A673 (cell line): ENCODE results near the gene HS6ST3.

Experiments used
- EZH2 ChIP-seq: fragments of 200-600 bp; sonication (generic); IDR thresholded peaks from 2 replicates; pipeline ENCODE4 v1.6.1; 2017; ENCODE audit warnings: borderline replicate concordance, low read depth, mild to moderate bottlenecking, mixed read lengths, antibody characterized with exemption, low read length; ENCODE audit not compliant: poor library complexity, severe bottlenecking
- TF ChIP-seq, protein P1 (sequence below): fragments of 300-800, 200-600 bp; sonication (generic); conservative IDR thresholded peaks from 2 replicates; pipeline ENCODE4 v1.5.1; 2017; ENCODE audit warnings: low read depth, mild to moderate bottlenecking, antibody characterized with exemption, low read length, moderate library complexity, mixed read lengths

DNA sequence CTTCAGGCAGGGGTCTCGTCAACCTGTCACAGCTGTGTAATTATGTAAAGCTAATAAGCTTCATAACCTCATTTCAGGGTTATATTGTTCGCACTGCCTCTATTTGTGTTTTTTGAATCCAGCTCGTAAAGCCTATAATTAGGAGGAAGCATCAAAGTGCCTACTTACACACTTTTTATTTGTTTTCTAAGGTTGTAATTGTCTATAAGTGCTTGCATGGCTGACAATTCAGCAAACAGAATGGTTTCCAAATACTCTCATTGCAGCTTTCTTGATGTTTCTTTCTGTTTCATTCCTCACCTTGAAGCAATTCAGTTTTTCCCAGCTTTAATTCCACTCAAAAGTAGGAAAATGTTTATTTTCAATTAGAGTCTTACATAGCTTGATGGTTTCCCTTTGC, 336.3 kb downstream of the HS6ST3 start:
- TF ChIP-seq, protein P1, sequence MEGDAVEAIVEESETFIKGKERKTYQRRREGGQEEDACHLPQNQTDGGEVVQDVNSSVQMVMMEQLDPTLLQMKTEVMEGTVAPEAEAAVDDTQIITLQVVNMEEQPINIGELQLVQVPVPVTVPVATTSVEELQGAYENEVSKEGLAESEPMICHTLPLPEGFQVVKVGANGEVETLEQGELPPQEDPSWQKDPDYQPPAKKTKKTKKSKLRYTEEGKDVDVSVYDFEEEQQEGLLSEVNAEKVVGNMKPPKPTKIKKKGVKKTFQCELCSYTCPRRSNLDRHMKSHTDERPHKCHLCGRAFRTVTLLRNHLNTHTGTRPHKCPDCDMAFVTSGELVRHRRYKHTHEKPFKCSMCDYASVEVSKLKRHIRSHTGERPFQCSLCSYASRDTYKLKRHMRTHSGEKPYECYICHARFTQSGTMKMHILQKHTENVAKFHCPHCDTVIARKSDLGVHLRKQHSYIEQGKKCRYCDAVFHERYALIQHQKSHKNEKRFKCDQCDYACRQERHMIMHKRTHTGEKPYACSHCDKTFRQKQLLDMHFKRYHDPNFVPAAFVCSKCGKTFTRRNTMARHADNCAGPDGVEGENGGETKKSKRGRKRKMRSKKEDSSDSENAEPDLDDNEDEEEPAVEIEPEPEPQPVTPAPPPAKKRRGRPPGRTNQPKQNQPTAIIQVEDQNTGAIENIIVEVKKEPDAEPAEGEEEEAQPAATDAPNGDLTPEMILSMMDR = no peak
- TF ChIP-seq EZH2 = no peak
